ENCODE results near the gene SEPTIN8.

SEPTIN8 gene

DNA sequence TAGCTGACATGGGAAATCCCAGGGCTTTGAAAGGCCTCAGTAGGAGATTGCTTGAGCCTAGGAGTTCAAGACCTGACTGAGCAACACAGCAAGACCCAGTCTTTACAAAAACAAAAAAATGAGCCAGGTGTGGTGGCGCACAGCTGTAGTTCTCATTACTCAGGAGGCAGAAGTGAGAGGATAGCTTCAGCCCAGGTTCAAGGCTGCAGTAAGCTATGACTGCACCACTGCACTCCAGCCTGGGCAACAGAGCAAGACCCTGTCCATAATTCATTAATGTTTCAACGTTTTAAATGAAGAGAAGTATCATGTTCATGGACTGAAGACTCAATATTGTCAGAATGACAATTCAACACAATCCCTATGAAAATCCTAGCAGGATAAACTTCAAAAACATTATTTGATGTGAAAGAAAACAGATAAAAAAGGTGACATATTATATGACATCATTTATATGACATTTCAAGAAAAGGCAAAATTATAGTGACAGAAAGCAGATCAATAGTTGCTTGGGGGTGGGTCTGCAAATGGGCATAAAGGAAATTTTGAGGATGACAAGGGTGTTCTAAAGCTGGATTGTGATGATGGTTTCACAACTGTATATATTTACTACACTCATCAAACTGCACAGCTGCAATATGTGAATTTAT lies 43.4 kb downstream of the SEPTIN8 start:
- H4K8ac ChIP-seq (ENCODE audit: low read length), result no peak overlapping the region
- peaks cover 20% of the 10 kb centered on the region for H3K79me1 ChIP-seq (replicated peaks; ENCODE audit: low read length, poor library complexity, severe bottlenecking)
- 100% methylated on average over 1 of the region's 2 CpGs for WGBS
- H3K4me2 ChIP-seq (ENCODE audit: low read length, poor library complexity, severe bottlenecking), result no peak overlapping the region
- H3K36me3 ChIP-seq (ENCODE audit: control insufficient read depth in 1 of 2, insufficient read depth in 2 of 2, low read depth in 1 of 2, low read length in 2 of 2), result peaks cover 14 to 16% of the 10 kb centered on the region in 2 experiments
- no peak overlapping the region for H3K9ac ChIP-seq (ENCODE audit: low read length)
- H2AK5ac ChIP-seq (ENCODE audit: low read length, severe bottlenecking), result no peak overlapping the region
- H2BK5ac ChIP-seq (ENCODE audit: low read depth, low read length, poor library complexity, severe bottlenecking), result no peak overlapping the region
- no peak overlapping the region for H2BK12ac ChIP-seq (ENCODE audit: low read length in 2 of 2)
- H3K27me3 ChIP-seq (ENCODE audit: control insufficient read depth in 1 of 2, insufficient read depth in 1 of 2, low read length in 2 of 2), result no peaks in the 10 kb centered on the region
- no peak overlapping the region for H3K4ac ChIP-seq (ENCODE audit: low read depth in 1 of 2, low read length in 2 of 2)
- H3K27ac ChIP-seq (ENCODE audit: low read length, poor library complexity, severe bottlenecking), result no peak overlapping the region
- no peak for DNase-seq
- H3K23ac ChIP-seq (ENCODE audit: low read length in 2 of 2), result no peak overlapping the region
- no peak overlapping the region for H2BK15ac ChIP-seq (ENCODE audit: low read depth, poor library complexity, severe bottlenecking)
- no peak overlapping the region for H3K4me3 ChIP-seq (ENCODE audit: insufficient read depth in 1 of 2, low read depth in 1 of 2, low read length in 2 of 2)
- peak overlapping the region in 1 of 2 experiments; percentile 34 for H3K18ac ChIP-seq (ENCODE audit: low read depth in 1 of 2, low read length in 2 of 2)
- H2AFZ ChIP-seq (ENCODE audit: low read depth, low read length), result no peak overlapping the region
- no peak overlapping the region for H3K14ac ChIP-seq (ENCODE audit: low read length in 2 of 2)
- peaks cover 3% of the 10 kb centered on the region for H3K4me1 ChIP-seq (ENCODE audit: control insufficient read depth, insufficient read depth, low read depth, low read length)
- no peak overlapping the region for H4K91ac ChIP-seq (ENCODE audit: low read length)
- no peaks in the 10 kb centered on the region for H3K9me3 ChIP-seq (ENCODE audit: control insufficient read depth, low read length)
- H2BK120ac ChIP-seq (ENCODE audit: low read depth, low read length), result no peak overlapping the region

DNA sequence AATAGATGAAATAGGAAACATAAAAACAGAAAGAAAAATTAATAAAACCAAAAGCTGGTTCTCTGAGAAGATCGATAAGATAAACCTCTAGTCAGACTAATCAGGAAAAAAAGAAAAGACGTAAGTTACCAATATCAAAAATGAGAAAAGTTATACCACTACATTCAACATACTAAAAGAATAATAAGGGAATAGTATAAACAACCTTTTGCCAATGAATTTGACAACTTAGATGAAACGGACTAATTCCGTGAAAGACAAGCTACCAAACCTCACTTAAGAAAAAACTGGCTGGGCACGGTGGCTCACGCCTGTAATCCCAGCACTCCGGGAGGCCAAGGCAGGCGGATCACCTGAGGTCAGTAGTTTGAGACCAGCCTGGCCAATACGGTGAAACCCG lies 47.1 kb downstream of the SEPTIN8 start:
- Histone ChIP-seq H2BK15ac (ENCODE audit: low read depth, poor library complexity, severe bottlenecking) (no peak overlapping the region), H3K23ac (ENCODE audit: low read length in 2 of 2) (no peak overlapping the region), H2AFZ (ENCODE audit: low read depth, low read length) (no peak overlapping the region), H3K27ac (ENCODE audit: low read length, poor library complexity, severe bottlenecking) (no peak overlapping the region), H3K4me2 (ENCODE audit: low read length, poor library complexity, severe bottlenecking) (no peak overlapping the region), H2AK5ac (ENCODE audit: low read length, severe bottlenecking) (no peak overlapping the region), H3K9me3 (ENCODE audit: control insufficient read depth, low read length) (no peaks in the 10 kb centered on the region), H3K18ac (ENCODE audit: low read depth in 1 of 2, low read length in 2 of 2) (no peak overlapping the region), H3K4me3 (ENCODE audit: insufficient read depth in 1 of 2, low read depth in 1 of 2, low read length in 2 of 2) (no peak overlapping the region), H3K36me3 (ENCODE audit: control insufficient read depth in 1 of 2, insufficient read depth in 2 of 2, low read depth in 1 of 2, low read length in 2 of 2) (peaks cover 10 to 30% of the 10 kb centered on the region in 2 experiments), H3K27me3 (ENCODE audit: control insufficient read depth in 1 of 2, insufficient read depth in 1 of 2, low read length in 2 of 2) (no peaks in the 10 kb centered on the region), H4K91ac (ENCODE audit: low read length) (no peak overlapping the region), H3K4ac (ENCODE audit: low read depth in 1 of 2, low read length in 2 of 2) (no peak overlapping the region), H2BK120ac (ENCODE audit: low read depth, low read length) (no peak overlapping the region), H2BK12ac (ENCODE audit: low read length in 2 of 2) (no peak overlapping the region), H3K79me1 (replicated peaks; ENCODE audit: low read length, poor library complexity, severe bottlenecking) (peaks cover 16% of the 10 kb centered on the region), H4K8ac (ENCODE audit: low read length) (no peak overlapping the region), H3K4me1 (ENCODE audit: control insufficient read depth, insufficient read depth, low read depth, low read length) (no peaks in the 10 kb centered on the region), H2BK5ac (ENCODE audit: low read depth, low read length, poor library complexity, severe bottlenecking) (no peak overlapping the region), H3K9ac (ENCODE audit: low read length) (no peak overlapping the region), H3K14ac (ENCODE audit: low read length in 2 of 2) (no peak overlapping the region)
- DNase-seq, result no peak
- 92% methylated on average over 8 of the region's 10 CpGs for WGBS

DNA sequence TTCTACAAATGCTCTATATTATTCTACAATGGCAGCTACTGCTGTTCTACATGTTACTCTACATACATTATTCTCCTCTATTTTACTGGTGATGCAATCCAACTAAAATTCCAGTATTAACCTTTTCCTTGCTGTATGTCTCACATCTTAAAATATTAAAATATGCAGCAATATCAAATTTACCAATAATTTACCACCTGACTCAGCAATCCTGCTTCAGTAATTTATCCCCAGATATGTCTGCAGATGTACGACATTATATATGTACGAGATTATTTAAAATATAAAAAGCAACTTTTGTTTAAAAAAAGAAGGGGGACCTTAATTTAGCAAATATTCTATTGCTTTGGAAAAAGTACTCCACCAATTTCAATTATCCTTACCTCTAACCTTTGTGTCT lies 51.3 kb downstream of the SEPTIN8 start:
- Histone ChIP-seq H3K9me3 (ENCODE audit: control insufficient read depth, low read length) (no peaks in the 10 kb centered on the region), H2BK120ac (ENCODE audit: low read depth, low read length) (no peak overlapping the region), H3K9ac (ENCODE audit: low read length) (no peak overlapping the region), H3K14ac (ENCODE audit: low read length in 2 of 2) (no peak overlapping the region), H3K4me2 (ENCODE audit: low read length, poor library complexity, severe bottlenecking) (no peak overlapping the region), H3K18ac (ENCODE audit: low read depth in 1 of 2, low read length in 2 of 2) (no peak overlapping the region), H3K4me3 (ENCODE audit: insufficient read depth in 1 of 2, low read depth in 1 of 2, low read length in 2 of 2) (no peak overlapping the region), H3K23ac (ENCODE audit: low read length in 2 of 2) (no peak overlapping the region), H2AK5ac (ENCODE audit: low read length, severe bottlenecking) (no peak overlapping the region), H2BK5ac (ENCODE audit: low read depth, low read length, poor library complexity, severe bottlenecking) (no peak overlapping the region), H3K27me3 (ENCODE audit: control insufficient read depth in 1 of 2, insufficient read depth in 1 of 2, low read length in 2 of 2) (no peaks in the 10 kb centered on the region), H3K4ac (ENCODE audit: low read depth in 1 of 2, low read length in 2 of 2) (no peak overlapping the region), H4K8ac (ENCODE audit: low read length) (no peak overlapping the region), H2BK12ac (ENCODE audit: low read length in 2 of 2) (no peak overlapping the region), H3K27ac (ENCODE audit: low read length, poor library complexity, severe bottlenecking) (no peak overlapping the region), H4K91ac (ENCODE audit: low read length) (no peak overlapping the region), H3K4me1 (ENCODE audit: control insufficient read depth, insufficient read depth, low read depth, low read length) (no peaks in the 10 kb centered on the region), H2BK15ac (ENCODE audit: low read depth, poor library complexity, severe bottlenecking) (no peak overlapping the region), H3K79me1 (replicated peaks; ENCODE audit: low read length, poor library complexity, severe bottlenecking) (peaks cover 14% of the 10 kb centered on the region), H3K36me3 (ENCODE audit: control insufficient read depth in 1 of 2, insufficient read depth in 2 of 2, low read depth in 1 of 2, low read length in 2 of 2) (peaks cover 8 to 16% of the 10 kb centered on the region in 2 experiments), H2AFZ (ENCODE audit: low read depth, low read length) (no peak overlapping the region)
- no peak for DNase-seq
- WGBS, result no CpG with 5 or more reads among the region's 2 CpGs

DNA sequence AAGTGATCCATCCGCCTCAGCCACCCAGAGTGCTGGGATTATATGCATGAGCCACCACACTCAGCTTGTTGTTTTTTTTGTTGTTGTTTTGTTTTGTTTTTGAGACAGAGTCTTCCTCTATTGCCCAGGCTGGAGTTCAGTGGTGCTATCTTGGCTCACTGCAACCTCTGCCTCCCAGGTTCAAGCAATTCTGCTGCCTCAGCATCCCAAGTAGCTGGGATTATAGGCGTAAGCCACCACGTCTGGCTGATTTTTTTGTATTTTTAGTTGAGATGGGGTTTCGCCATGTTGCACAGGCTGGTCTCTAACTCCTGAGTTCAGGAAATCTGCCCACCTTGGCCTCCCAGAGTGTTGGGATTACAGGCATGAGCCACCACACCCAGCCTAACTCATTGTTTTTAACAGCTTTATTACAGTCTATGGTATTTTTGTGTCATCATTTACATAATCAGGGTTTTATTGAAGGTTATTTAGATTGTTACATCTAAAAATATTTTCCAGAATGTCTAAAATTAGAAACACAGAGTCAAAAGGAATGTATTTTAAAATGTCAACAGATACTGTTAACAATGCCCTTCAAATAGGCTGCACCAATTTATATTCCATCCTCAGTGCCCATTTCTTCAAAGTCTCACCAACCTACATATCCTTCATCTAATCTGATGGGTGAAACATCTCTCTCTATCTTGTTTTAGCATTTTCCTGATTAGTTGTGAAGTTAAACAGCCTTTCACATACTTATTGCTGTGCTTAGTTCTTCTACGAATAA lies 58.3 kb downstream of the SEPTIN8 start:
- Histone ChIP-seq H3K18ac (ENCODE audit: low read depth in 1 of 2, low read length in 2 of 2) (no peak overlapping the region), H3K9me3 (ENCODE audit: control insufficient read depth, low read length) (no peaks in the 10 kb centered on the region), H2AFZ (ENCODE audit: low read depth, low read length) (no peak overlapping the region), H3K23ac (ENCODE audit: low read length in 2 of 2) (no peak overlapping the region), H3K4me3 (ENCODE audit: insufficient read depth in 1 of 2, low read depth in 1 of 2, low read length in 2 of 2) (no peak overlapping the region), H2BK15ac (ENCODE audit: low read depth, poor library complexity, severe bottlenecking) (no peak overlapping the region), H3K27me3 (ENCODE audit: control insufficient read depth in 1 of 2, insufficient read depth in 1 of 2, low read length in 2 of 2) (no peaks in the 10 kb centered on the region), H3K14ac (ENCODE audit: low read length in 2 of 2) (no peak overlapping the region), H2AK5ac (ENCODE audit: low read length, severe bottlenecking) (no peak overlapping the region), H3K4me1 (ENCODE audit: control insufficient read depth, insufficient read depth, low read depth, low read length) (no peaks in the 10 kb centered on the region), H3K27ac (ENCODE audit: low read length, poor library complexity, severe bottlenecking) (no peak overlapping the region), H3K36me3 (ENCODE audit: control insufficient read depth in 1 of 2, insufficient read depth in 2 of 2, low read depth in 1 of 2, low read length in 2 of 2) (peaks cover 4 to 28% of the 10 kb centered on the region in 2 experiments), H2BK120ac (ENCODE audit: low read depth, low read length) (no peak overlapping the region), H3K79me1 (replicated peaks; ENCODE audit: low read length, poor library complexity, severe bottlenecking) (peaks cover 2% of the 10 kb centered on the region), H2BK12ac (ENCODE audit: low read length in 2 of 2) (no peak overlapping the region), H3K9ac (ENCODE audit: low read length) (no peak overlapping the region), H3K4ac (ENCODE audit: low read depth in 1 of 2, low read length in 2 of 2) (no peak overlapping the region), H3K4me2 (ENCODE audit: low read length, poor library complexity, severe bottlenecking) (no peak overlapping the region), H4K8ac (ENCODE audit: low read length) (no peak overlapping the region), H2BK5ac (ENCODE audit: low read depth, low read length, poor library complexity, severe bottlenecking) (no peak overlapping the region), H4K91ac (ENCODE audit: low read length) (no peak overlapping the region)
- 100% methylated on average over 1 of the region's 5 CpGs for WGBS
- DNase-seq, result no peak

Measured in mesenchymal stem cell (in vitro differentiated cells and primary cell).